CD4-positive, alpha-beta T cell treated with Interleukin-1 beta for 1 hour (primary cell): ENCODE measurements around the gene BUD23.
"Not testable (repeated sequence)": the region's sequence is repeated elsewhere in the genome, so short reads cannot be mapped to it uniquely, and the experiment has no call there.

Experiments
- DNase-seq, 2 donors: peaks; one replicate each; pipeline ENCODE4 v3.0.0-alpha.2; 2020 to 2022

Gene BUD23

DNA sequence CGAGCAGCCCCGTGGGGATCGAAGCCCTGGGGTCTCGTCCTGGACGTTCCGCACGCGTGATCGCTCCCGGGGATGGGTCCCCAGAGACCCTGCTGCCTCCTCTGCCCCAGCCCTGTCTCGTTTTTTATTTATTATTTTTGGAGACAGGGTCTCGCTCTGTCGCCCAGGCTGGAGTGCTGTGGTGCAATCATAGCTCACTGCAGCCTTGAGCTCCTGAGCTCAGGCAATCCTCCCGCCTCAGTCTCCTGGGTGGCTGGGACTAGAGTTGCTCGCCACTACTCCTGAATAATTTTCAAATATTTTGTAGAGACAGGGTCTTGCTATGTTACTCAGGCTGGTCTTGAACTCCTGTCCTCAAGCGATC, 36.4 kb downstream of the BUD23 start:
- DNase-seq: no peak

DNA sequence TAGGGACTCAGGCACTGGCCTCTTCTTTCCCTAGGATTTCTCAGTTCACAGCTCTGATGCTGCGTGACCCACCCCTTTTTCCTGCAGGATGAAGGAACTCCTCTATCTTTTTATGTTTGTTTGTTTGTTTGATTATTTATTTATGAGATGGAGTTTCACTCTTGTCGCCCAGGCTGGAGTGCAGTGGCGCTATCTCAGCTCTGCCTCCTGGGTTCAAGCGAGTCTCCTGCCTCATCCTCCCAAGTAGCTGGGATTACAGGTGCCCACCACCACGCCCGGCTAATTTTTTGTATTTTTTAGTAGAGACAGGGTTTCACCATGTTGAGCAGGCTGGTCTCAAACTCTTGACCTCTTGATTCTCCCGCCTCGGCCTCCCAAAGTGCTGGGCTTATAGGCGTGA, 37.0 kb downstream of the BUD23 start:
- DNase-seq: not testable (repeated sequence)

DNA sequence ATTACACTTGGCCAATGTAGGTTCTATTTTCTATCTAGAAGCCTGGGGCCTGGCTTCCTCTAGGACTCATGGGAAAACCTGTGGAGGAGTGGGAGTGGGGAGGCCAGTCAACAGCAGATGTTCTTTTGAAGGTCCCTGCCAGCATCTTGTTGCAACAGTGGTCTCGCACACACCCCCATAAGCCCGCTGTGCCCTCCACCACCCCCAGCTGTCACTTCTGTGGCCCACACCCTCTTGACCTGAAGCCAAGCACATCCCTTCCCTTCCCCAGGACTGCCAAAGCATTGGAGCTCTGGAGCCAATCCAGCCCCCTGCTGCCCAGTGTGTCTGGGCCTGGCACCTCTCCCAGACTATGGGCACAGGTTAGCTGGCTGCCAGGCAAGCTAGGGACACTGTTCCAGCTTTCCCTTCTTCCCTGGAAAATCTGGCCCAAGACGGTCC, 38.0 kb downstream of the BUD23 start:
- DNase-seq: no peak

DNA sequence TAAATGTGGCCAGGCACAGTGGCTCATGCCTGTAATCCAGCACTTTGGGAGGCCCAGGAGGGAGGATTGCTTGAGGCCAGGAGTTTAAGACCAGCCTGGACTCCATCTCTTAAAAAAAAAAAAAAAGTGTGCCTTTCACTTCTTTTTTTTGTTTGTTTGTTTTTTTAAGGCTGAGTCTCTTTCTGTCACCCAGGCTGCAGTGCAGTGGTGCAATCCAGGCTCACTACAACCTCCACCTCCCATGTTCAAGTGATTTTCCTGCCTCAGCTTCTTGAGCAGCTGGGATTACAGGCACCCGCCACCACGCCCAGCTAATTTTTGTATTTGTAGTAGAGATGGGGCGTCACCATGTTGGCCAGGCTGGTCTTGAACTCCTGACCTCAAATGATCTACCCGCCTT, 38.8 kb downstream of the BUD23 start:
- not testable (repeated sequence) for DNase-seq

DNA sequence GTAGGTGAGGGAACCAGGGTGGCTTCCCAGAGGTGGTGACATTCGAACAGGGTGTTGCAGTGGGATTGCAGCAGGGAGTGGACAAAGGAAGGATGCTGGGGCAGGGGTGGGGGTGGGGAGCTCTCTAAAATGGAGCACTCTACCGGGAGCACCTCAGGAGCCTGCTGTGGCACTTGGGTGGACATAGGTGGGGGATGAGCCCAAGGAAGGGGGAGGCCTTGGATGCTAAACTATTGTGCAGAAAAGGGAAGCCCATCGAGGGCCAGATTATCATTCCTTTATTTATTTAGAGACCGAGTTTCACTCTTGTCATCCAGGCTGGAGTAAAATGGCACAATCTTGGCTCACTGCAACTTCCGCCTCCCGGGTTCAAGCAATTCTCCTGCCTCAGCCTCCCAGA, 39.4 kb downstream of the BUD23 start:
- no peak for DNase-seq

DNA sequence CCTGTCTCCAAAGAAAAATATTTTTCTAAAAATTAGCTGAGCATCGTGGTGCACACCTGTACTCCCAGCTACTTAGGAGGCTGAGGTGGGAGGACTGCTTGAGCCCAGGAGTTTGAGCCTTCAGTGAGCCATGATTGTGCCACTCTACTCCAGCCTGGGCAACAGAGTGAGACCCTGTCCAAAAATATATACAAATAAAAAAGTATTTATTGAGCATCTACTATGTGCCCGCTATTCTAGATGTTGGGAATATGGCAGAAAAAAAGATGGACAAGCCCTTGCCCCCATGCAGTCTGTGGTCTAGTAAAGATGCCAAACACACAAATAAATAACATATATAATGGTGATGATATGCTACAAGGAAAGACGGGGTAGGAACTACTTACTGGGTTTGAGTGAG, 40.4 kb downstream of the BUD23 start:
- DNase-seq: no peak

DNA sequence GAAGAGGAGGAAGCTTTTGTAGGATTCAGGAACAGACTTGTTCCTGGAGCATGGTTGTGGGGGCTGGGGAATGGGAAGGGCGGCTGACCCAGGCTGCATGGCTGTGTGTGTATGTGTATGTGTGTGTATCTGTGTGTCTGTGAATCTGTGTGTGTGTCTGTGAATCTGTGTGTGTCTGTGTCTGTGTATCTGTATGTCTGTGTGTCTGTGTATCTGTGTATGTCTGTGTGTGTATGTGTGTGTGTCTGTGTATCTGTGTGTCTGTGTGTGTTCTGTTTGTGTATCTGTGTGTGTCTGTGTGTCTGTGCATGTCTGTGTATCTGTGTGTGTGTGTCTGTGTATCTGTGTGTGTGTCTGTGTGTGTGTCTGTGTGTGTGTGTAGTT, 42.7 kb downstream of the BUD23 start:
- no peak for DNase-seq

DNA sequence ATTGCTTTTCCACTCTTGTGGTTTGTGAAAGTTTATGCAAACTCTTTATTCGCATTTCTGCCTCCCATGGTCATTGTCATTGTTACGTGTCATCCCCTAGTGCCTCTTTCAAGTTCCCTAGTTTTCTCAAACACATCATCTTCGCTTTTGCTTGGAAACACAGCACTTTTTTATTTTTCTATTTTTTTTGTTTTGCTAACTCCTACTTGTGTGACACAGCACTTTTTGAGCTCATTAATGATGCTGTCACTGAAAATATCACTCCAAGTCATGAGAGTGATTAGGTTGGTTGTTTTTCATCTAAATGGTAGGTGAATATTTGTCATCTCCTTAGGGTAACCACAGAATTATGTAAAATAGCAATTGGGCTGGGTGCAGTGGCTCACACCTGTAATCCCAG, 44.6 kb downstream of the BUD23 start:
- no peak for DNase-seq

DNA sequence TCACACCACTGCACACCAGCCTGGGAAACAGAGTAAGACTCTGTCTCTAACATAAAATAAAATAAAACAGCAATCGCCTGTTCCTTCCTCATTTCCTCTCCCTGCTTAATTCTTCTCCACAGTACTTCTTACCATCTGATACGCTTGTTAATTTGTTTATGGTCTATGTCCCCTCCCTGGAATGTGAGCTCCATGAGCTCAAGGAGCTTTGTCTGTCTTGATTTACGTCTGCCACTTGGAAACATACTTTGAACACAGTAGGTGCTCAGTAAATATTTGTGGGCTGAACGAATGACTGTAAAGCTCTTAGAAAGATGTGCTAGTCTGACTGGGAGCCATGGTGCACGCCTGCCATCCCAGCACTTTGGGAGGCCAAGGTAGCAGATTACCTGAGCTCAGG, 45.2 kb downstream of the BUD23 start:
- DNase-seq: no peak

DNA sequence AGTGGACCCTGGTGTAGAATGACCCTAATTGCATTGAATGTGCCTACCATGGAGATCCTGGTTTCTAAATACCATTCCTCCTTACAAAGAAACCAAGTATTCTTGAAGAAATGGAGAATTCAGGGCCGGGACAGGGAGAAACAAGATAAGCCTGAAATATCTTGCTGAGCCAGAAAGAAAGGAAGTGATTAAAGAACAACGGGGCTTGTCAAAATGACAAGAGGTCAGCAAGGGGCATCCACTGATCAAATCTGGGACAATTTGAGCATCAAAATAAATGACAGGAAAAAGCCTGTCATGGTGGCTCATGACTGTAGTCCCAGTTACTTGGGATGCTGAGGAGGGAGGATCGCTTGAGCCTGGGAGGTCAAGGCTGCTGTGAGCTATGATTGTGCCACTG, 47.1 kb downstream of the BUD23 start:
- no peak for DNase-seq

DNA sequence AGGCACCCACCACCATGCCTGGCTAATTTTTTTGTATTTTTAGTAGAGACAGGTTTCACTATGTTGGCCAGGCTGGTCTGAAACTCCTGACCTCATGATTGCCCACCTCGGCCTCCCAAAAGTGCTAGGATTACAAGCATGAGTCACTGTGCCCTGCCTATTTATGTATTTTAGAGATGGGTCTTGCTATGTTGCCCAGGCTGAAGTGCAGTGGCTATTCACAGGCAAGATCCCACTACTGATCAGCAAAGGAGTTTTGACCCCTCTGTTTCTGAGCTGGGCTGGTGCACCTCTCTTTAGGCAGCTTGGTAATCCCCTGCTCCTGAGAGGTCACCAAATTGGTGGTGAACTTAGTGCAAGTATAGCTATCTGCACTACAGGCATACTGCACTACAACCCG, 49.0 kb downstream of the BUD23 start:
- DNase-seq: no peak

DNA sequence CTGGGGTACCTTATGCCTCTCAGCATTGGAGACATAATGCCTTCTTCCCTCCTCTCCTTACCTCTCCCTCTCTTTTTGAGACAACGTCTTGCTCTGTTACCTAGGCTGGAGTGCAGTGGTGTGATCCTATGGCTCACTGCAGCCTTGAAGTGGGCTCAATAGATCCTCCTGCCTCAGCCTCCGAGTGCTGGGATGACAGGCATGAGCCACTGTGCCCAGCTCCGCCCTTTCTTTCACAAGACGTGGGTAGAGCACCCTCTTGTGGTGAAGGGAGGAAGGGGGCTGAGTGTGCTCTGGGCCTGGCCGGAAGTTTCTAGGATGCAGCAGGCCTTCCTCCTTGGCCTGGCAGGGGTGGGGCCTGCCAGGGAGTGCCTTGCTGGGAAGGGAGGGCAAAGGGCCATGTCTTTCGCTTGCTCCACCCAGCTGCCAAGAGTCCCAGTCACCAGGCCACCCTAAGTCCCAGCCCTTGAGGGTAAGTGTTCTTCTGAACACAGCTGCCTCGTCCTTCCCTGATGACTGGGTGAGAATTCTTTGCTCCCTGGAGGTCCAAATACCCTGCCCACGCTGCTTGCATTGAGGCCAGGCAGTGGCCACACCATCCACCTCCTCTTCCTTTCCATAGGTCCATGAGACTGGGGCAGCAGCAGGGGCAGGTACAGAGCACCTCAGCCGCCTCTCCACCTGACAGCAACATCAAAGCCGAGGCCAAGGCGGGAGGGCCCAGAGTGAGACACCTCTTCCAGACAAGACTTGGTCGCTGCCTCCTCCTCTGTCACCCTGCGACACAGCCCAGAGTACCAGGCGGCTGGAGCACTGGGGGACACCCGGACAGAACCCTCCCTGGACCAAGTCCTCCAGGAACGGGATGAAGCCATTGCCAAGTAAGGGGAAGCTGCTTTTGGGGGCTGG, 51.5 kb downstream of the BUD23 start:
- peak; percentile 85 to 90 for DNase-seq

DNA sequence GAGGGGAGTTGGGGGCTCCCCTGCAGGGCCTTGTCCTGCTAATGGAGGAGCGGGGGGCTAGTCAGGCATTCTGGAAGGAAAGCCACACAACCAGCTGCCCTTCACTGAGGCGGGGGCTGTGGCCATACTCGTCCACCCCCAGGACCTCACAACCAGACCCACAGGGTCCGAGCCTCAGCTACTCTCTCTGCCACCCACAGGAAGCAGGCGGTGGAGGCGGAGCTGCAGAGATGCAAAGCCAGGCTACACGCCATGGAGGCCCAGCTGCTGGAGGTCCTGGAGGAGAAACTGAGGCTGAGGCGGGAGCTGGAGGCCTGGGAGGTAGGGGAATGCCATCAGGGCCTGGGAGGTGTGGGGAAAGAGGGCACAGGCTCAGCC, 52.1 kb downstream of the BUD23 start:
- DNase-seq: no peak

DNA sequence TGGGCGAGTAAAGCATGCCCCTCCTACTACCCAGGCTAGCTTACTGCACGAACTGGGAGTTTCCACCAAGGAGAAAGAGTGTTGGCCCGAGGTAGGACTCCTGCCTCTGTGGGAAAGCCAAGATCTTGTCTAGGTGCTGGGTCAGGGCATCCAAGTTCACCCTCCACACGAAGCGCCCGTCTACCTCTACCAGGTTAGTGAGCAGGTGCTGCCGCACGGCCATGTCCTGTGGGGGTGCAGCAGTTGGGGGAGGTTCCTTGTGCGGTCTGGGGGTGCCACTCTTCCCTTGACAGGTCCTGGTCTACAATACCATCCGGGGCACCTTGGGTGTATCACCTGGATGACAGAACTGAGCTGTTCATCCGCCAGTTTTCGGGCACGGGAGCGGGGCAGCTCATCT, 53.5 kb downstream of the BUD23 start:
- DNase-seq: no peak

DNA sequence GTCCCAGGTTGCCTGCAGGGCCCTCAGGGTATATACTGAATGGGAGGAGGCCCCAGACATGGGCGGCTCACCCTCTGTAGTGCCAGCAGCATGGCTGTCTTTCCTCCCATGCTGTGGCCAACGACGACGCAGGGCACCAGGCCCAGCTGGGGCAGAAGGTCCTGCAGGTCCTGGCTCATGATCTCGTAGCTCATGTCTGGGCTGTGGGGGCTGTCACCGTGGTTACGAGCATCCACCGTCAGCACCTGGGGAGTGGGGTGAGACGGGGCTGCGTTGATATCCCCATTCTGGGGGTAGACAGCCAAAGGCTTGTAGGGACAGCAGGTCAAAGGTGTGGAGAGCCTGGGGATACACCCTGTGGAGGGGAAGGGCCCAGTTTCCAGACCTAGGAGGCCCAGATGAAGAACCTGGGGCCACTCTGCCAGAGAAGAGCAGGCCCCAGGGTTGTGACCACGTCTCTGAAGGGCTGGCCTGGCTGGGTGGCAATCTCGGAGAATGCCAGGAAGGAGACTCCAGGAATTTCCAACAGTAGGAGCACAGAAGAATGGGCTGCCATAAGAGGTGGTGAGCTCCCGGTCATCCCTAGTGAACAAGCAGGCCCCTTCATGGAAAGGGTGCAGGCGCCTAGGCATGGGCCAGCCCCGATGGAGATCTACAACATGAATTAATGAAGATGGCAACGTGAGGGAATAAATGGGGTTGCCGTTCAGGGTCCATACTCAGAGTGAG, 54.3 kb downstream of the BUD23 start:
- no peak for DNase-seq

DNA sequence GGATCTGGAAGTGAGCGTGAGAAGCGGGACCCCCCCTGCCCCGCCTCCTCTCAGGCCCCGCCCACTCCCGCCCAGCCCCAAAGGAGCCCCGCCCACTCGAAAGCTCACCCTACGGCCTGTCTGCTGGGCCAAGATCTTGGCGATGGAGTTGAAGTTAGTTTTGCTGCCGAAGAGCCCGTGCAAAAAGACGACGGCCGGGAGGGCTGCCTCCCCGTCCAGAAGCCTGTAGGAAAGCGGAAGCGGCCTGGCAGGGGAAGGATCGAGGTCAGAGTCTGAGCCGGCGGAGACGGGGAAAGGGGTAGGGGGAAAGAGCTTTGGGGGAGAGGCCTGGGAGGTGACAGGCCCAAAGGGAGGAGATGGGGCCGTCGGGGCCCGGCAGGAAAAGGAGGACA, 54.8 kb downstream of the BUD23 start:
- DNase-seq: peak; percentile 58 to 70

DNA sequence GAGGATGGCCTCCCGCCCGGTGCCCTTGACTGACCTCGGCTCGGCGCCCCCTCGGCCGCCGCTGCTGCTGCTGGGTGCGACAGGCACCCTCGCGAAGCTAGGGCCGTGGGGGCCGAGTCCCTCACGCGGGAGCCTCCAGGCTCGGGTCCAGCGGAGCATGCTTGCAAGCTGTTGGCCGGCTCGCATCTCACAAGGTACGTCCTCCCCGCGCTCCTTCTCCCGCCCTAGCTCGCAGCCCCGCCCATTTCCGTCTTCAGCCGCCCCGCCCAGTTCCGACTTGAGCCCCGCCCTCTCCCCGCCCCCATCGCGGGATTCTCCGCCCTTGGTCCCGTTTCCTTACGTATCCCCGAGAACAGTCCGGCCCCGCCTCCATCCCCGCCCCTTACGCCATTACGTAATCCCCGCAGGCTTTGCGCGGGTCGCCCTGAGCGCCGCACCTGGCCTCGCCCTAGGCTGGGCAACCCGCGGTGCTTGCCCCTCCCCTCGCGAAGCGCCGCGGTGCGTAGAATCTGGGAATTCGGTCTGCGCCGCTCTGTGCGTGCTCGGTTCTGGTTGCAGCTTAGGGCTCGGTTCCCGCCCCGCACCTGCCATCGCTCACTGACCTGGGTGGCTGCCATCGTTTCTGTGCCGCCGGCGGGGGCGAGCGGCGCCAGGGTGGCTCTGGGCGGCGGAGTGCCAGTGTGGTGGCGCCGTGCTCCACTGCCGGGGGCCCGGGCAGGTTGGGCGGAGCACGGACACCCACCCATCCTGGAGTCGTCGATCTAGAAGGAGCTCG, 55.4 kb downstream of the BUD23 start, which contains the start of gene ABHD11:
Gene ABHD11, minus strand, starts transcription at position 191 of the 775 bp plus-strand sequence. Its CDS starts 32 bp downstream, at position 159.
- DNase-seq: peak; percentile 96 to 98

DNA sequence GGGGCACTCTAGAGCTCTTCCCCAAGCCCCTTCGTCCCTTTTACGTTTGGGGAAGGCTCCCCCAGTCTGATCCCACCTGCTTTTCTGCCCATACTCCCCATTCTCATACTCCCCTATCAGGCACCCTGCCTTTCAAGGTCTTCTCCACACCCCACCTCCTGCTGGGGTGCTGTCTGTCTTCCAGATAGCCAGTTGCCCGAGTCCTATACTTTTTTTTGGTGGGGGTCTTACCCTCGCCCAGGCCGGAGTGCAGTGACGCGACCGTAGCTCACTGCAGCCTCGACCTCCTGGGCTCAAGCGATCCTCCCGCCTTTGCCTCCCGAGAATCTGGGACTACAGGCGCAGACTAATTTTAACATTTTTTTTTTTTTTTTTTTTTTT, 56.0 kb downstream of the BUD23 start:
- DNase-seq: no peak

DNA sequence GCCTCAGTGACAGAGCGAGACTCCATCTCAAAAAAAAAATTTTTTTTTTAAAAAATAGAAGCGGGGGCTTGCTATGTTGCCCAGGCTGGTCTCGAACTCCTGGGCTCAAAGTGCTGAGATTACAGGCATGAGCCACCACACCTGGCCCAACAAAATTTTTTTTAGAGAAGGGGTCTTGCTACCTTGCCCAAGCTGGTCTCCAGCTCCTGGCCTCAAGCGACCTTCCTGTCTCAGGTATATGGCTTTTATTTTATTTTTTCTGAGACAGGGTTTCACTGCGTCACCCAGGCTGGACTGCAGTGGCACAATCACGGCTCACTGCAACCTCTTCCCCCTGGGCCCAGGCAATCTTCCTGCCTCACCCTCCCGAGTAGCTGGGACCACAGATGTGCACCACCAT, 56.8 kb downstream of the BUD23 start:
- DNase-seq: no peak

DNA sequence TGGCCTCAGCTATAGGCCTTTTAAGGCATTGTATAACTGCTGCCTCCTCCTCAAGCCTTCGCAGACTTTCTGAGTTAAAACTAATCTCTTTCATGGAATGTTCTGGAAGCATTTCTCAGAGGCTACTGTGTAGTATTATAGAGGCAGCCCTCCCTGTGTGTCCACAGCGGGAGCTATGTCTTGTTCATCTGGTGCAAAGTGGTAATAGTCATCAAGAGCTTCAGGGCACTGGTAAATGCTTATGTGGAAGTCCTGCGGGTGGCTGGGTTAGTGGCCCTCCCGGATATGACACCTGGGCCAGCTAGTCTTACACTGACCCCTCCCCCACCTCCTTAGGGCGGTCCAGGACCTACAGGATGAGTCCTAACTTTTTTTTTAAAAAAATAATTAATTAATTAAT, 57.4 kb downstream of the BUD23 start:
- no peak for DNase-seq

DNA sequence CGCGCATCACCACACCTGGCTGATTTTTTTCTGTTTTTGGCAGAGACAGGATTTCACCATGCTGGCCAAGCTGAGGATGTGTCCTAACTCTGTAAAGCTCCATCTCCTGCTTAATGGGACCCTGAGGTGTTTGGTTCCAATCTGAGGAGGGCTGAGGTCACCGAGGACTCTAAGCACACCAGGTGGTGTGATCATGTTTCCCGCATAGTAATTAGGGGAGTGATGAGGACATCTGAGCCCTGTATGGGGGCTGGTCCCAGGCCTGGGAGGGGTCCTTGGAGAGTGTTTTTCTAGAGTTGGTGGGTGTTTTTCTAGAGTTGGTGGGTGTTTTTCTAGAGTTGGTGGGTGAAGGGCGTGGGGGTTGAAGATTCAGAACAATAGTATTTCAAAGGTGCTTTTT, 58.2 kb downstream of the BUD23 start:
- no peak for DNase-seq

DNA sequence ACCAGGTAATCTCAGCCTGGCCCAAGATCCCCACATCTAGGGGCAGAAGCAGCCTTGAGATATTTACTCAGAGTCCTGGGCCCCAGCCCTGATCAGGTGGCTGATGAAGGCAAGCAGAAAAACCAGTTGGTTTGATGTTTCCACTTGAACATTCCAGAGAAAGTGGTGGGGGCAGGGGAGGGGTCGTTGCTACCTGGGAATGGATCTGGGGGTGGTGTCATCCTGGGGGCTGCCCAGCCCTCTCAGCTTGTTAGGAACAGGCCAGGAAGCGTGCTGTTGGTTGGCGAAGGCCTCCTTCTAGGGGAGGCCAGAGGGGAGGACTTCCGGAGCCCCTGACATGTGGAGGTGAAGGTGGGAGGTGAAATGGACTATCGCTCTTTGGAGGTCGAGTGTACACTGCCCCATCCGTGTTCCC, 58.9 kb downstream of the BUD23 start:
- DNase-seq: no peak
